ENCODE data around the gene MTF1.

MTF1 gene

GRCh38 chr1:37867784-37868183, 8.4 kb upstream of the MTF1 start:
- DNase-seq (ENCODE audit: low read depth in 2 of 2) = no peak

- DNase-seq (ENCODE audit: low read depth in 2 of 2) = no peak
Observed at GRCh38 chr1:37866491-37866890, 7.1 kb upstream of the MTF1 start.

GRCh38 chr1:37865348-37866120, 6.1 kb upstream of the MTF1 start:
- no peak for DNase-seq (ENCODE audit: low read depth in 2 of 2)

GRCh38 chr1:37862330-37862729, 2.9 kb upstream of the MTF1 start:
- no peak for DNase-seq (ENCODE audit: low read depth in 2 of 2)

- no peak for DNase-seq (ENCODE audit: low read depth in 2 of 2)
Observed at GRCh38 chr1:37861151-37861550, 1.8 kb upstream of the MTF1 start.

GRCh38 chr1:37860346-37860666, 914 bp upstream of the MTF1 start:
- DNase-seq (ENCODE audit: low read depth in 2 of 2) = no peak

- no peak for DNase-seq (ENCODE audit: low read depth in 2 of 2)
Observed at GRCh38 chr1:37858931-37859506, 373 bp downstream of the MTF1 start.

- DNase-seq (ENCODE audit: low read depth in 2 of 2) = no peak
Observed at GRCh38 chr1:37854406-37854805, 5.0 kb downstream of the MTF1 start.

- DNase-seq (ENCODE audit: low read depth in 2 of 2) = no peak
Observed at GRCh38 chr1:37853157-37853556, 6.2 kb downstream of the MTF1 start.

GRCh38 chr1:37851782-37852210, 7.6 kb downstream of the MTF1 start:
- no peak for DNase-seq (ENCODE audit: low read depth in 2 of 2)

- DNase-seq (ENCODE audit: low read depth in 2 of 2) = no peak
Observed at GRCh38 chr1:37851262-37851661, 8.1 kb downstream of the MTF1 start.

- no peak for DNase-seq (ENCODE audit: low read depth in 2 of 2)
Observed at GRCh38 chr1:37850352-37850955, 8.9 kb downstream of the MTF1 start.

GRCh38 chr1:37849480-37849879, 9.9 kb downstream of the MTF1 start:
- no peak for DNase-seq (ENCODE audit: low read depth in 2 of 2)

- DNase-seq (ENCODE audit: low read depth in 2 of 2) = no peak
Observed at GRCh38 chr1:37846647-37847339, 12.6 kb downstream of the MTF1 start.

GRCh38 chr1:37845786-37846185, 13.6 kb downstream of the MTF1 start:
- DNase-seq (ENCODE audit: low read depth in 2 of 2) = no peak

- no peak for DNase-seq (ENCODE audit: low read depth in 2 of 2)
Observed at GRCh38 chr1:37845049-37845646, 14.2 kb downstream of the MTF1 start.

GRCh38 chr1:37844536-37844935, 14.9 kb downstream of the MTF1 start:
- DNase-seq (ENCODE audit: low read depth in 2 of 2) = no peak

GRCh38 chr1:37841652-37842051, 17.7 kb downstream of the MTF1 start:
- no peak for DNase-seq (ENCODE audit: low read depth in 2 of 2)

- DNase-seq (ENCODE audit: low read depth in 2 of 2) = no peak
Observed at GRCh38 chr1:37840711-37841110, 18.7 kb downstream of the MTF1 start.

GRCh38 chr1:37839676-37840075, 19.7 kb downstream of the MTF1 start:
- DNase-seq (ENCODE audit: low read depth in 2 of 2) = no peak

- DNase-seq (ENCODE audit: low read depth in 2 of 2) = no peak
Observed at GRCh38 chr1:37836788-37837187, 22.6 kb downstream of the MTF1 start.

- DNase-seq (ENCODE audit: low read depth in 2 of 2) = no peak
Observed at GRCh38 chr1:37831809-37832208, 27.6 kb downstream of the MTF1 start.

Measured in fibroblast of skin of left quadriceps (primary cell).